ENCODE measurements around the gene NLRP13. TPM values are rescaled to one million over a fixed set of nuclear protein-coding genes. Genes with fewer than 3 reads are reported as not detected.

Gene NLRP13
- total and polyA plus RNA-seq, 2 of the 8 experiments (the other 6 are each of a cell fraction or from before 2014, with no cell fraction given) = not detected

DNA sequence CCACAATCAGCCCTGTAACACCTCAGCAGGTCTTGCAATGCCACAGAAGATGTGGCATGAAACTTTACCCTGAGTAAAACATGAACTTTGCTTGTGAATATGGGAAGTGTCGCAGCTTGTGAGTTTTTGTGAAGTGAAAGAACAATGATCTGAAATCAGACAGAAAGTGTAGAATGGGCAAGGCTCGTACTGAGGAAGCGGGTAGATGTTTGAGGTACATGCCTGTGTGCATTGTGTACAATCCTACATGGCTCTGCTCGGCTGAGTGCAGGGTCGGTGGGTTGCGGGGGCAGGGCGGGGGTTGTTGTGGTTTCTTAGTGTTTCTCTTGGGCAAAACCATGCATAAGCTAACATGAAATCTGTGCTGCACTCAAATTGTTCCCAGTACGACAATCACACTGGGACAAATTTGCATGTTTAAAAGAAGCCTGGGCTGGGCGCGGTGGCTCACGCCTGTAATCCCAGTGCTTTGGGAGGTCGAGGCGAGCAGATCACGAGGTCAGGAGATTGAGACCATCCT, 1.1 kb downstream of the NLRP13 start:
- CTCF ChIA-PET (ENCODE audit: partially characterized antibody) = interaction anchor here (0.6 kb wide), 1 partner anchor 98 kb away, joined by 3 read pairs; no protein-coding TSS in a partner anchor
- no peak overlapping the region for H3K14ac ChIP-seq (ENCODE audit: insufficient read length)
- no peak overlapping the region for H4K91ac ChIP-seq (replicated peaks; ENCODE audit: insufficient read length, low read length)
- no peak overlapping the region for H2BK5ac ChIP-seq (ENCODE audit: low read depth, low read length)
- FAIRE-seq (no peak), DNase-seq (ENCODE audit: low read depth in 1 of 2, low spot score in 2 of 2) (no peak)
- H2AFZ ChIP-seq (ENCODE audit: low read length) = no peak overlapping the region
- no peaks in the 10 kb centered on the region for H3K79me1 ChIP-seq (ENCODE audit: low read depth, low read length)
- no peak overlapping the region for H2BK12ac ChIP-seq (ENCODE audit: low read depth, low read length)
- no peaks in the 10 kb centered on the region; a peak in 1 of 7 replicates for H3K27me3 ChIP-seq (replicated peaks in 1 of 4; ENCODE audit: control insufficient read depth in 3 of 4, extremely low read depth in 1 of 4, insufficient read depth in 3 of 4, low read length in 3 of 4)
- H3K4me1 ChIP-seq (replicated peaks in 1 of 4; ENCODE audit: control insufficient read depth in 3 of 4, insufficient read depth in 4 of 4, low read length in 3 of 4) = no peaks in the 10 kb centered on the region
- H2BK20ac ChIP-seq (ENCODE audit: low read length) = no peak overlapping the region
- H2BK120ac ChIP-seq (replicated peaks; ENCODE audit: low read depth, low read length) = no peak overlapping the region
- no peaks in the 10 kb centered on the region for H4K20me1 ChIP-seq (replicated peaks in 1 of 2; ENCODE audit: control insufficient read depth in 1 of 2, insufficient read depth in 2 of 2, low read length in 2 of 2)
- no peak overlapping the region for H3K4me3 ChIP-seq (ENCODE audit: extremely low read depth in 1 of 4, insufficient read depth in 2 of 4, low read depth in 3 of 4, low read length in 4 of 4)
- no peak overlapping the region for H3K56ac ChIP-seq (replicated peaks; ENCODE audit: insufficient read length, low read depth, low read length)
- H2BK15ac ChIP-seq (ENCODE audit: low read length) = no peak overlapping the region
- H3K18ac ChIP-seq (ENCODE audit: extremely low read depth, low read length) = no peak overlapping the region
- no peak overlapping the region for H4K8ac ChIP-seq (ENCODE audit: extremely low read depth, insufficient read depth, low read length)
- no peak overlapping the region for H3K23ac ChIP-seq (ENCODE audit: insufficient read length)
- no peak overlapping the region for H3K9ac ChIP-seq (replicated peaks in 1 of 4; ENCODE audit: extremely low read depth in 1 of 4, low read depth in 3 of 4, low read length in 3 of 4)
- 40% methylated on average over 11 of the region's 14 CpGs; no CpG with 5 or more reads in 1 of the 2 experiments for WGBS, 2 experiments (ENCODE audit: extremely low coverage in 1 of 2, insufficient coverage in 1 of 2, insufficient read length in 1 of 2, insufficient replicate concordance in 2 of 2, low coverage in 1 of 2, low lambda C conversion rate in 2 of 2, missing lambda C conversion rate in 1 of 2)
- peaks cover 0 to 3% (median 0%) of the 10 kb centered on the region in 4 experiments; a peak in 1 of 8 replicates for H3K36me3 ChIP-seq (ENCODE audit: control insufficient read depth in 2 of 4, insufficient read depth in 4 of 4, low read length in 3 of 4)
- H4K5ac ChIP-seq (ENCODE audit: insufficient read length, low read depth, low read length) = no peak overlapping the region
- H3K27ac ChIP-seq (ENCODE audit: low read depth, low read length) = no peak overlapping the region
- no peaks in the 10 kb centered on the region for H3K23me2 ChIP-seq (ENCODE audit: low read depth, low read length)
- H3K9me3 ChIP-seq (ENCODE audit: insufficient read depth in 2 of 2, low read depth in 1 of 2, low read length in 1 of 2) = peaks cover 56 to 75% of the 10 kb centered on the region in 2 experiments
- H3K4me2 ChIP-seq (ENCODE audit: insufficient read depth in 1 of 2, low read depth in 2 of 2, low read length in 2 of 2) = no peak overlapping the region
- H3K4ac ChIP-seq (replicated peaks; ENCODE audit: insufficient read length, low read depth, low read length) = no peak overlapping the region
- no peak overlapping the region for H2AK5ac ChIP-seq (ENCODE audit: low read depth, low read length)
- H3K79me2 ChIP-seq (ENCODE audit: control insufficient read depth in 1 of 2, insufficient read depth in 2 of 2, low read length in 2 of 2) = no peaks in the 10 kb centered on the region
- POLR2A ChIA-PET (ENCODE audit: partially characterized antibody) = no interaction called here
- TF ChIP-seq KDM4A (IDR thresholded peaks at IDR 0.05; ENCODE audit: low read depth, low read length, severe bottlenecking) (no peak), TCF12 (IDR thresholded peaks at IDR 0.05; ENCODE audit: low read depth, low read length) (no peak), SP1 (IDR thresholded peaks at IDR 0.05; ENCODE audit: low read depth, low read length) (no peak), TBP (IDR thresholded peaks at IDR 0.05; ENCODE audit: low read depth, low read length) (no peak), POLR2AphosphoS5 (IDR thresholded peaks at IDR 0.05; ENCODE audit: low read depth, low read length) (no peak), SIRT6 (IDR thresholded peaks at IDR 0.05; ENCODE audit: low read length) (no peak), TEAD4 (IDR thresholded peaks at IDR 0.05; ENCODE audit: low read depth, low read length) (no peak)
- TF ChIP-seq, protein P1, sequence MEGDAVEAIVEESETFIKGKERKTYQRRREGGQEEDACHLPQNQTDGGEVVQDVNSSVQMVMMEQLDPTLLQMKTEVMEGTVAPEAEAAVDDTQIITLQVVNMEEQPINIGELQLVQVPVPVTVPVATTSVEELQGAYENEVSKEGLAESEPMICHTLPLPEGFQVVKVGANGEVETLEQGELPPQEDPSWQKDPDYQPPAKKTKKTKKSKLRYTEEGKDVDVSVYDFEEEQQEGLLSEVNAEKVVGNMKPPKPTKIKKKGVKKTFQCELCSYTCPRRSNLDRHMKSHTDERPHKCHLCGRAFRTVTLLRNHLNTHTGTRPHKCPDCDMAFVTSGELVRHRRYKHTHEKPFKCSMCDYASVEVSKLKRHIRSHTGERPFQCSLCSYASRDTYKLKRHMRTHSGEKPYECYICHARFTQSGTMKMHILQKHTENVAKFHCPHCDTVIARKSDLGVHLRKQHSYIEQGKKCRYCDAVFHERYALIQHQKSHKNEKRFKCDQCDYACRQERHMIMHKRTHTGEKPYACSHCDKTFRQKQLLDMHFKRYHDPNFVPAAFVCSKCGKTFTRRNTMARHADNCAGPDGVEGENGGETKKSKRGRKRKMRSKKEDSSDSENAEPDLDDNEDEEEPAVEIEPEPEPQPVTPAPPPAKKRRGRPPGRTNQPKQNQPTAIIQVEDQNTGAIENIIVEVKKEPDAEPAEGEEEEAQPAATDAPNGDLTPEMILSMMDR (IDR thresholded peaks at IDR 0.05; ENCODE audit: control extremely low read depth in 1 of 3, insufficient read depth in 1 of 3, low read depth in 1 of 3, low read length in 3 of 3) = no peak
- TF ChIP-seq, protein P2, sequence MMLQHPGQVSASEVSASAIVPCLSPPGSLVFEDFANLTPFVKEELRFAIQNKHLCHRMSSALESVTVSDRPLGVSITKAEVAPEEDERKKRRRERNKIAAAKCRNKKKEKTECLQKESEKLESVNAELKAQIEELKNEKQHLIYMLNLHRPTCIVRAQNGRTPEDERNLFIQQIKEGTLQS (IDR thresholded peaks at IDR 0.05; ENCODE audit: insufficient read depth, low read depth, low read length) = no peak
- TF ChIP-seq, protein P3, sequence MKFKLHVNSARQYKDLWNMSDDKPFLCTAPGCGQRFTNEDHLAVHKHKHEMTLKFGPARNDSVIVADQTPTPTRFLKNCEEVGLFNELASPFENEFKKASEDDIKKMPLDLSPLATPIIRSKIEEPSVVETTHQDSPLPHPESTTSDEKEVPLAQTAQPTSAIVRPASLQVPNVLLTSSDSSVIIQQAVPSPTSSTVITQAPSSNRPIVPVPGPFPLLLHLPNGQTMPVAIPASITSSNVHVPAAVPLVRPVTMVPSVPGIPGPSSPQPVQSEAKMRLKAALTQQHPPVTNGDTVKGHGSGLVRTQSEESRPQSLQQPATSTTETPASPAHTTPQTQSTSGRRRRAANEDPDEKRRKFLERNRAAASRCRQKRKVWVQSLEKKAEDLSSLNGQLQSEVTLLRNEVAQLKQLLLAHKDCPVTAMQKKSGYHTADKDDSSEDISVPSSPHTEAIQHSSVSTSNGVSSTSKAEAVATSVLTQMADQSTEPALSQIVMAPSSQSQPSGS (IDR thresholded peaks at IDR 0.05; ENCODE audit: low read length) = no peak

Measured in H1 (cell line).